HG03135 (cell line): Measurements from ENCODE around the gene CCNA2.

Experiments
- ATAC-seq: cut with Tn5 transposase; IDR thresholded peaks from one replicate; pipeline ENCODE4 v1.9.1; 2021; ENCODE audit warnings: mild to moderate bottlenecking, moderate library complexity; ENCODE audit not compliant: unreplicated experiment

Gene CCNA2

DNA sequence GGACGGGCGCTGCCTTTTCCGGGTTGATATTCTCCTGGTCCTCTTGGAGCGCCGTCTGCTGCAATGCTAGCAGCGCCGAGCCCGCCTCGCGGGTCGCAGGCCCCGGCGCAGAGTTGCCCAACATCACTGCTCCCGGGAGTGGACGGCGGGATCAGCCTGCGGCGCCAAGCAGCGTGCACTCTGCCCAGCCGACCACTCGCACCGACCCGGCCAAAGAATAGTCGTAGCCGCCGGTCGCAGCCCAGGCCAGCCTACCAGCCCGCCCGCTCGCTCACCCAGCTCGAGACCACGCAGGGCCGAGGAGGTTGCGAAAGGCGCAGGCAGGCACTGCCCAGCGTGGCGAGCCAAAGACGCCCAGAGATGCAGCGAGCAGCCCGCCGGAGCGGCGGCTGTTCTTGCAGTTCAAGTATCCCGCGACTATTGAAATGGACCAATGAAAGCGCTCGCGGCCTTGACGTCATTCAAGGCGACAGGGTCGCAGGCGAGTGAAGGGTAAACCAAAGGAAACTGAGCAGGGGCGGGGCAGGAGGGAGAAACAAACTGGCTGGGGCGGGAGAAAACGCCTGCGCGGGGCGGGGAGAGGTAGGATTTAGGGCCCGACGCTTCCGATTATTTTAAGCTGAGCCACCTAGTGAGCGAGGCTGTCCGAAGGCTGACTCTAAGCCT, at the start of gene CCNA2:
TSS of gene CCNA2 (minus strand) at position 379 of the 666 bp plus-strand sequence. CDS start at position 124, 255 bp downstream.
- ATAC-seq: peak; percentile 94

DNA sequence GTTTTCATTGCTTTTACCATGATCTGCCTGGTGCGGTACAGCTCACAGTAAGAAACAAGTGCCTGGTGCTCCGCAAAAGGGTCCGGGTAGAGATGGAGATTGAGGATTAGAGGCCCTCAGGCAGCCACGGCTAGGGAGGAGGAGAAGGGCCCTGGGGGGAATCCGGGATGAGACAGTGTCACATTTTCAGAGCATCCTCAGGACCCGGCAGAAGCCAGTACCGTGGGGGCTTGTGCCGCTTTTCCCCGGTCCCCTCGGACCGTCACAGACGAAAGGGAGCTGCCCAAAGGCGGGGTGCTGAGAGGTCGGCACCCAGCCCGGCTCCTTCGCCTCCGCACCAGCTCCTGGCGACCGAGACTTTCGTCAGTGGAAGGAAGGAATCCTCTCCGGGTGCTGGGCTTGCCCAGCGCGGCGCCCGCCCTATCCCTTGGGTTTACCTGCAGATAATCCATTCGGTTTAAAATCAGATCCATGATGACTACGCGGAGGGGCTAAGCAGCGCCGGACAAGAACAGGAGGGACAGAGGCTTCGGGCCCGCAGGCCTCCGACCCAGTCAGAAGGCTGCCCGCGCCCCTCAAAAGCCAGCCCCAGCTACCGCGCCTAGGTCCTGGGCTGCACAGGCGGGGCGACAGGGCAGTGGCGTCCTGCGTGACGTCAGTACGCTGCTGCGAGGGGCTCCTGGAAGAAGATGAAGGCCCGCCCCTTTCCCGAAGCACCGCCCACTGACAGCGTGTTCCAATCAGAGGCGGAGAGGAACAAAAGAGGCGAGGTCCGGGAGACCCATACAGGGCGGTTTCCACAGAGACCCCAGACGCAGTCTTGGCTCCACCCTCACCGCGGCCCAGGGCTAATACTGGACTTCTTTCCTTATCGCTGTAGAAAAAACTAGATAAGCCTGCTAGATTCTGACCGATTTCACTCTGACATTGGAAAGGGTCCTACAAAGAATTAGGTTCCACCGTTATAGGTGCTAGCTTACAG, 46.4 kb upstream of the CCNA2 start, which contains the start of gene BBS7:
TSS of gene BBS7 (minus strand) at position 634 of the 982 bp plus-strand sequence. CDS start at position 473, 161 bp downstream.
- peak; percentile 100 for ATAC-seq

DNA sequence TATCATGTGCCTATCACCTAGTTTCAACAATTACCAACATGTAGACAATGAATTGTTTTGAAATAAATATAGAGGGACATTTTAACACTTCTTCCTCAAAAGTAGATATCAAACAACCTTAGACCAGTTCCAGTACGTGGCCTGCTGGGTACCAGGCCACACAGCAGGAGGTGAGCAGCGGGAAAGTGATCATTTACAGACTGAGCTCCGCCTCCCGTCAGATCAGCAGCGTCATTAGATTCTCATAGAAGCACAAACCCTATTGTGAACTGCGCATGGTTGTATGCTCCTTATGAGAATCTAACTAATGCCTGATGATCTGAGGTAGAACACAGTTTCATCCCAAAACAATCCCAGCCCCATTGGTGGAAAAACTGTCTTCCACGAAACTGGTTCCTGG, 40.1 kb upstream of the CCNA2 start:
- no peak for ATAC-seq

DNA sequence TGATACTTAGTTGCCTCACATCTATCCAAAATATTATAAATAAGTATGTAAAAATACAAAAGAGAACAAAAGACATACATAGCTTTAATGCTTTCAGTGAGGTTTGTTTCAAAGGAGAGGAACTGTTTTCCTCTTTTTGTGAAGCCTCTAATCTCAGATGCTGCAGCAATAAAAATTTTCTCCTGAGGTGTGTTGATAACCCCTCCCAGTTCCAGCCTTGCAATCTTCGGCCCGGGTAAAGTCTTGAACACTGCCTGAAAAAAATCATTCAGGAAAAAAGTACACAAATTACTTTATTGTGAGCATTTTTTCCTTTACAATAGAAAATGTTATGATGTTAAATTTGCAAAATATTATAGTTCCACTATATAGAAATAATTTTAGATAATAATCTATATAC, 37.7 kb upstream of the CCNA2 start:
- no peak for ATAC-seq

DNA sequence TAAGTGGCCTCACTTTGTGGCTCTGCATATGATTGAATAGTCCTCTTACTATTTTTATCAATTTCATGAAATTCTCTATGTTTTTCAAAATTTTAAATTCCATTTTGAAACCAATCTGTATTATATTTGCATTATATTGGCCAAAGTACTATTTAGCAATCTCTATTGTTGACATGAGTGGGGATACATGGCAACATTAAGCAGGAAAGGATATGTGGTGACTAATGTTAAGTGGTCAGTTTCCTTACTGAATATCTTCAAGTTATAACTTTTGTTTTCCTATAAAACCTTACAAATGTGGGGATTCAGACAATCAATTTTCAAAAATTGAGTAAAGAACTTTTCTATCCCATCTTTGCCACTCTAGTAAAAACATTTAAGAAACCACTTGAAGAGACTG, 36.4 kb upstream of the CCNA2 start:
- no peak for ATAC-seq

DNA sequence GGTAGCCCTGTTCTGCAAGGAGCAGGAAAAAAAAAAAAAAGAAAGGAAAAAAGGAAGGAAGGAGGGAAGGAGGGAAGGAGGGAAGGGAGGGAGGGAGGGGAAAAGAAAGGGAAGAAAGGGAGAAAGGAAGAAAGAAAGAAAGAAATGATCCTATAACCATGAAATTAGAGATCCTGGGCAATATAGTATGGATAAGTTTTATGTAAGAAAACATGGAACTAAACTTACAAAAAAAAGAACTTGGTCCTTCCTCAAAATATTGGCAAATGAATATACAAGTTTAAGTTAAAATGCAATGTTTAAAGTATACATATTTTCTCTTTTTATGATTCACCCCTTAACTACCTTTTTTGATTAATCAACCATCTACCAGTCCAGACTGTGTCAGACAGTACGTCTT, 27.7 kb upstream of the CCNA2 start:
- no peak for ATAC-seq

DNA sequence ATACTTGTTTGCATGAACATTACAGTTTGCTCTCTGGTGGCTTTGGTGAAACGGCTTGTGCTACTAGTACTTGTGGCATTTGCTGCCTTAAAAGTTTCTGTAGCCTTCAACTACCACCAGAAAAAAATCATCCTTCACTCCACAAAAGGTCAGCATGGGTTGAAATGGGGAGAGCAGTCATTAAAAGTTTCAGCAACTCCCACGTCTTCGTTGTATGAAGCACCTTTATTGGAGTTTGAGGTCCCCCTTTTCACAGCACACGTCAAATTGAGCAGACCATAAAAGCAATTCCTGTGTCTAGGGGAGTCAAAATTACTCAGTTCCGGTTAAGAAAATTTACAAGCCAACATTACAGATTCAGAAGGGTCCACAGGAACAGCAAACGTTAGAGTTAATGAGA, 23.0 kb upstream of the CCNA2 start:
- ATAC-seq: no peak

DNA sequence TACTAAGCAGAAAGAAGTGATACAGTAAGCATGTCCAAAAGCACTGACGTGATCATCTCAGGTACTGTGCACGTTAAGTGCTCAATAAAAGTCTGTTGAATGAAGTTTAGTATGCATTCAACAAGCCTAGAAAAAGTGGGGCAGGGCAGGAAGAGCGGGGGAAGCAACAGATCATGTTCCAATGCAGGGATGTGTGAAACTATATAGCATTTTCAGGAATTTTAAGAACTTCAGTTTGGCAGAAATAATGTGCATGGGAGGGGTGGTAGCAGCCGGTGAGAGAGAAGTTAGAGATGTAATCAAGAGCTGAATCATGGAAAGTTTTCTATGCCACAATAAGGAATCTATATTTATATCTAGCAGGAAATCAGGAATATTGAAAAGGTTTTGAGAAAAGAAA, 19.2 kb upstream of the CCNA2 start:
- no peak for ATAC-seq

DNA sequence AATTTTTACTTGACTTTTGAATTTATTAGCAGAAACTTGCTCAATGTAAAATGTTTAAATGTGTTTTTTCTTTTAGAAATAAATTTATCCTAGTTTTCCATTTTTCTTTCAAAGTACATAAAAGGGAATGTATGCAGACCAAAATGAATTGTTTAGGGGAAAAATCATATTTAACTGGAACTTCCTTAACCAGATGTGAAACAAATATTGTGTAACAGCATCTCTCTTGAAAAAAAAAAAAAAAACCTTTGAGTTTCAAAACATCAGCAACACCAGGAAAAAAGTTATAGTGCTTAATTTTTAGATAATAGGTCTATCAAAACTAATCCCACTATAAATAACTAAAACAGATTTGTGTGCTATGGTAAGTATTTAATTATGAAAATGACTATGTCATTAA, 14.5 kb upstream of the CCNA2 start:
- ATAC-seq: no peak

DNA sequence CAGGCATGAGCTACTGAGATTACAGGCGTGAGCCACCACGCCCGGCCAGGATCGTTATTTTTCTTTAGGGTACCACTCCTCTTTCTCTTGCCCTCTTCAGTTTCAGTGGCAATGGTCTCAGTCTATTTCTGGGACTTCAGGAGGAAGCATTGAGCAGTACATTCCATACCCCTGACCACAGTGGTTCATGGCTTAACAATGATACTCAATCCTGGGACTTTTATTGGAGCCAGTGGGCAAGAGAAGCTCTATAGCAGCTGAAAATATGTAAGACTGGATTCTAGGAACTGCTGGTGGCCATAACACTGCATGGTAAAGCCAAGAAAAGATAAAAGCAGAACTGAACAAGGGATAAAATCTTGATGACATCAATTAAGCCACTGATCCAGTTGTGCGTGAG, 5.8 kb upstream of the CCNA2 start:
- no peak for ATAC-seq

DNA sequence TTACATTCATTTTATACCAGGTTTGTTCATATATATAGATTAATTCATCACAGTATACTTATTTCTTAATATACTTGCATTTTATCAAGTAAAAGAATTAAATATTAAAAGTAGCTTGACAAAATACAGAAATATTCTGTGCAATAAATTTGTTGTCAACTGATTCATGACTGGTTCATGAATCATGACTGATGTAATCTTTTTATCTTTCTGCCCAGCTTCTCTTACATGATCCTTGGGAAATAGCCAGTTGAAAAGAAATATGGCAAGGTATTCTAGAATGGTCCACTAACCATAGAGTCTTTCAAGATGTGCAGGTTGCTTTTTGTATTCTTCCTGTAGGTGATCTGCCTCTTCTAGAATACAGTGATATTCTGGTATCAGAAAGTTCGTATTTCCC, 4.2 kb upstream of the CCNA2 start:
- no peak for ATAC-seq

DNA sequence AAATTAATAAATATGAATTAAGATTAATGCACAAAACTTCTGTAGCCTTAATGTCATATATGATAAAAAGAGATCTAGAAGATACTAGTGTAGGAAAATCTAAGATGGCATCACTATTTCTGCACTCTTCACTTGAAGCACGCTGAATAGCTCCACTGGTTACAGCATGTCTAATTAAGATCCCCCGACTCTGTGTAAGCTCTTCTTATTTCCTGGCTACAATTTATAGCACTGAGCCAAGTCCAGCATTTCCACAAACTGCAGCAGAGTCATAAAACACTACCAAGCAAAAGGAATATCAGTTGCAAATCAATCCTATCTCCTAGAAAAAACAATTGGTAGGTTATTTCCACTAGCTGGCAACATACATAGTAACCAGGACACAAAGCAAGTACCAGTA, 1.3 kb upstream of the CCNA2 start:
- no peak for ATAC-seq

DNA sequence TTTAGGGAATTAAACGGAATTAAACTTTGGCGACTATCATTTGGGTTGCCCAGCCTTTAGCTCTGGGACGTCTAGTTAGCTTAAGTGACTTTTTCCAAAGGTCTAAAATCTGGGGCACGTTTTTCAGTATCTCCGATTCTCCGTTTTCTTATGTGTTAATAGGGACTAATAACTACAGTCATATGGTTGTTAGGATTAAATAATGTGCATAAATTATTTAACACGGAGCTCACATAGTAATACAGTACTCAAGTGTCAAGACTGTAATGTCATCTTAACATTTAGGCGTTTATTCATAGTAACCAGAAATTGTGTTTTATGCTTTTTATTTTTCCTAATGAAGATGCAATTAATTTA, 466 bp upstream of the CCNA2 start:
- no peak for ATAC-seq

DNA sequence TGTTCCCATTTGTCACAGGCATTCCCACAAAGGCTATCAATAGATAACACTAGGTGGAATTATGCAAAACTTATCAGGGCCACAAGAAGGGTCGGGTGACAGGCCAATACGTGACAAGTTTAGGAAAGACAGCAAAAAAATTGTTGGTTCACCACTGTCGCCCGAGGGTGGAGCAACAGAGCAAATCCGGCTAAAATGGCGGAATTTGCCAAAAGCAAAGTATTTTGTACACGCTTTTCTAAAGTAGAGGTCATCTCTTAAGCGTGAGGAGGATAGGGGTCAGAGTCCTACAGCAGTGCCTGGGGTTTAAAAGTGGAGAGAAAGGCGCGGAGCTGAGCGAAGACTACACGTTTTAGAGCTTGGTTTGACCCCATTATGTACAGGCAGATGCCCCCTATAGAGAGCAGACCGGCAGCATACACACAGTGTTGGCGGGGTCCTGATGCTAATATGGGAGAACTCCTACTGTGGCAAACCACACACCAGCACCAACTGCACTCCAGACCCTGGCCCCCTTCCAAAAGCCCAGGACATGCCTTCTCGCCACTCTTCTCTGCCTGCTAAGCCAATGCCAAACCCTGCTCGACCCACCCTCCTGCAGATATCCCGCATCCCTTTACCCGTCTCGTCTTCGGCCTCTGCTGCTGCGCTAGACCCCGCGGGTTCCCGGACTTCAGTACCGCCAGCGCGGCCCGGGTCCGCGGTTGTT, 733 bp downstream of the CCNA2 start:
- ATAC-seq: peak; percentile 47

DNA sequence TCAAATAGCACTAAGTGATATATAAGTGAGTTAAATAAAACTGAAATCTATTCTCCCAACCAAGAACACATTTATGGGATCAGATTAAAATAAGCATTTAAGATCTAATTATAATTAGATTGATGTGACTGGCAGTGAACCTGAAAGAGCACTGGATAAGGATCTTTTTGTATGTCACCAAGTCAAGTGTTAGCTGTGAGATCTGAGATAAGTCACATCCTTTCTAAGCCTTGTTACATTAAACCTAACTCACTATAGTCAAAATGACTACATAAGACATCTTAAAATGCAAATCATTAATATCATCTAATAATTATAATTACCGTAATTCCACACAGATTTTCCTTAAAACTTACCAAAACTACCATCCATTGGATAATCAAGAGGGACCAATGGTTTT, 1.6 kb downstream of the CCNA2 start:
- no peak for ATAC-seq

DNA sequence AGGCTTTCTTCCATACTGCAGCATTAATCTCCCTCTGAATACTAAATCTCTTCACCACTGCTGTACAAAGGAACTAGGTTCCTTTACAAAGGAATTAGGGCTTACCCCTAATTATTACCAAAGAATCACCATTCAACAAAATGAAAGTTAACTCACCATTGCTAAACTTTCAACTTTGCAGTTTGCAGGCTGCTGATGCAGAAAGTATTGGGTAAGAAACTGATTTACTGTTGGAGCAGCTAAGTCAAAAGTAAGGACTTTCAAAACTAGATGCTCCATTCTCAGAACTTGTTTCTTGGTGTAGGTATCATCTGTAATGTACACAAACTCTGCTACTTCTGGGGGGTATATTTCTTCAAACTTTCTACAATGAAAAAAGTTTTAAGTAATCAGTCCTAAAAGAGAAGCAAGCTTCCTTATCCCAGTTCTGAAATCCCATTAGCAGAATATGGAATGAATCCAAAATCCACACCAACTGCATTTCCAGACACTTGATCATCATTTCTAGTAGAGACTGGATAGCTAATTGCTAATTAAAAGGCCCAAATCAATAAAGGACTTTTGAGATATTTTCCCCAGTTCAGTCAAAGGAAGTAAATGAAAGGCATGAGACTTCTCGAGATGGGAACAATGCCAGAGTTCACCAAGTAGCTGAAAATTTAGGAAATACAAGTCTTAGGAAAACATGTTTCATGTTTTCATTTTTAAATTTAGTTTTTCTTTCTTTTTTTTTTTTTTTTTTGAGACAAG, 4.3 kb downstream of the CCNA2 start:
- ATAC-seq: no peak

DNA sequence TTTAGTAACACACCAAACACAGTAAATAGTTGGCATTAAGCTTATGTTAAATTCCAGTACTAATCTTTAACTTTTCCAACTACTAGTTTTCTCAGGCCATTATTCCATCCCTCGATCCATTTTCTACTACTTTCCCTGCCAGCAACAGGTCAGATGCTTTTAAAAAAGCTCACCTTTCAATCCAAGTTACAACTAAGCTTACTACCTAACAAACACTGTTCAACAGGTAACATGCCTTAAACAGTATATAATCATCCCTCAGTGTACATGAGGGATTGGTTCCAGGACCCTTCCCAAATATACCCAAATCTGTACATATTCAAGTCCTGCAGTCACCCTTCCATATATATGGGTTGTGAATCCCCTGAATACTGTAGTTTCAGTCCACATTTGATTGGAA, 5.5 kb downstream of the CCNA2 start:
- ATAC-seq: no peak

DNA sequence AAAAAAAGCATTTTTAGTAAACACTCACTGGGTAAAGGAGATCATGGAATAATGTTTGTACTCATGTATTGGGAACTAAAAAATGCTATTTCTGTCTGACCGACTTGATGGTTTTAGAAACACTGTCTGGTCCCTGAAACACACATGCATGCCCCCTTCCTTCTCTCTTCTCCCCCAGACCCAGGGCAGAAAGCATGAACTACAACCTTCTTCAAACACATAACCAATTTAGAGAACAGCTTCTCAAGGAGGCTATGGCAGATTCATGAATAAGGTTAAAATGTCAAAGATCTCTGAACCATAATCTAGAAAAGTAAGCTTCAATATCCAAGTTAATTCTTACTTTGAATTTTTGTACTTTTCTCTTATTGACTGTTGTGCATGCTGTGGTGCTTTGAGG, 6.0 kb downstream of the CCNA2 start:
- ATAC-seq: no peak

DNA sequence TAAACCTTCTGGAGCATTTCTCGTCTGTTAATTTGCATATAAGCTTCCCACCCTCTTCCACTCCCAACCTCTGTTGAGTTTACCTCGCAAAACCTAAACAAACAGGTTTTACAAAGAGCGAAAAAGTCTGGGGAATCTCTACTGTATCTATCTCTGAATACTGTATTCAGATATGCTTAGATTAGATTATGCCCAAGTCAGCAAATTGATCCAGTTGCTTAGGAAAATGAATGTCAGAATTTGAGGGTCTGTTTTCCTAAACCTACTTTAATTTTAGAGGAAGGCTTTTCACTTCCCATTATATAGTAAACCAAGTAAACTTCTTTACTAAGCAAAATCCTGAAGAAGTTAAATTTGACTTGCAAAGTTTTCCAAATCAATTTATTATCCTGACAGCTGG, 6.7 kb downstream of the CCNA2 start:
- ATAC-seq: no peak

DNA sequence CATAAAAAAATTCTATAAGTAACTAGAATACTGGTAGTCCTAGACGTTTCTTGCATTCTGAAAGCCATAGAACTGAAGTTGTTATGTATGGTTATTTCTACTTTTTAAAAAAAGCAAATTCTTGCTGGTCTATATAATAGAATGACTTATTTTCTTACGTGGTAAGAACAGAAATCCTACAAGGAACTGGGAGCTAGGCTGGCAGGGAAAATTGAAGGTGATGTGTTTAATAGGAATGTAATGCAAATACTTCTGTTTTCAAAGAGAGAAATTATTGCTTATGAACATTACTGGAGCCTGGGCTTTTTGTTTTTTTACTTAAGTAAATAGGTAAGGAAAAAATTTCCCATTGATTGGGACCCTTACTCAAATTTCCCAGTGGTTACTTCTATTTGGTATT, 8.9 kb downstream of the CCNA2 start:
- no peak for ATAC-seq

DNA sequence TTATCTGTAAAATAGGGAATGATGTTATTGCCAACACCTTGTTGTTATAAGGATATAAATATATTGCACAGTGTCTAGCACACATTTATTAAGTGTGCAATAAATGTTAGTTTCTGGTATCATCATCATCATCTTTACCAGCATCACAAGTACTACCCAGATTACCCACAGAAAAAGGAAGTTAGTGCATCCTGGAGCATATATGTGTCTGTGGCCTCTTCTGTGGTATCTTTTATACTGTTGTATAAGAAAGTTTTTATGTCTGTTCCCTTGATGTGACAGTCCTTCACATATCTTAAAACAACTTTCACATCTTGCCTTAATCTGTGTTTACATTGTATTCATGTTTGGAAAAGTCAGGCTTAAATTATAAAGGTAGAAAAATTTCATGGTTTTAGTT, 12.6 kb downstream of the CCNA2 start:
- ATAC-seq: no peak
